ENCODE results near the gene SERPINI1. TPM values are rescaled to one million over a fixed set of nuclear protein-coding genes. Genes with fewer than 3 reads are reported as not detected.

SERPINI1 gene
- total RNA-seq, 1 donor from 2014 or later, result 1.9 TPM

GRCh38 chr3:167780214-167780883 is 44.8 kb downstream of the SERPINI1 start:
- Histone ChIP-seq H3K36me3 (ENCODE audit: control insufficient read depth, insufficient read depth, low read length) (no peaks in the 10 kb centered on the region), H3K27me3 (ENCODE audit: control insufficient read depth, insufficient read depth, low read length) (no peaks in the 10 kb centered on the region), H3K4me3 (ENCODE audit: low read depth, low read length) (no peak overlapping the region)
- no peak for TF ChIP-seq CTCF (IDR thresholded peaks at IDR 0.05; ENCODE audit: insufficient read depth, low read length, poor library complexity, severe bottlenecking)
- no peak for DNase-seq (ENCODE audit: low read depth)

GRCh38 chr3:167783781-167784180 is 48.3 kb downstream of the SERPINI1 start:
- no peak for DNase-seq (ENCODE audit: low read depth)
- TF ChIP-seq CTCF (IDR thresholded peaks at IDR 0.05; ENCODE audit: insufficient read depth, low read length, poor library complexity, severe bottlenecking), result no peak
- Histone ChIP-seq H3K27me3 (ENCODE audit: control insufficient read depth, insufficient read depth, low read length) (no peaks in the 10 kb centered on the region), H3K4me3 (ENCODE audit: low read depth, low read length) (no peak overlapping the region), H3K36me3 (ENCODE audit: control insufficient read depth, insufficient read depth, low read length) (no peaks in the 10 kb centered on the region)

- no peak for DNase-seq (ENCODE audit: low read depth)
- TF ChIP-seq CTCF (IDR thresholded peaks at IDR 0.05; ENCODE audit: insufficient read depth, low read length, poor library complexity, severe bottlenecking), result no peak
Observed at GRCh38 chr3:167785790-167786189, 50.3 kb downstream of the SERPINI1 start.

DNA sequence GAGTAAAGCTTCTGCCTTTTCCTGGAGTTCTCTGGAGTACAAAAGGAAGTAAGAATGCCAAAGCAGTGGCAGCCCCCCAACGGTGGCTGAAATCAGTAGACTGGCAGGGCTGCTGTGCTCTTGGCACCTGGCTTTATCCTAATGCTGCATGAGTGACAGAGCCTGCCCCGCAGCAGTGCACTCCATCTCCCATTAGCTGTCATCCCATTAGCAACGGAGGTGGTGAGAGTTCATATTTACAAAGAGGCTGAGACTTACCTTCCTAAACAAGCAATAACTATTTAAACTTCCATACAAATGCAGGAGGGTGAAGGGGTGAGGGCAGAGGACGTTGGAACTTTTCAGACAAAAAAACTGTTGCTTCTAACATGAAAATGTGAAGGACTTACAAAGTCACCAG is 51.9 kb downstream of the SERPINI1 start:
- Histone ChIP-seq H3K27me3 (ENCODE audit: control insufficient read depth, insufficient read depth, low read length) (no peaks in the 10 kb centered on the region), H3K36me3 (ENCODE audit: control insufficient read depth, insufficient read depth, low read length) (no peaks in the 10 kb centered on the region), H3K4me3 (ENCODE audit: low read depth, low read length) (no peak overlapping the region)
- DNase-seq (ENCODE audit: low read depth), result no peak
- no peak for TF ChIP-seq CTCF (IDR thresholded peaks at IDR 0.05; ENCODE audit: insufficient read depth, low read length, poor library complexity, severe bottlenecking)

More at GRCh38 chr3:167785790-167786189, 50.3 kb downstream of the SERPINI1 start:
- Histone ChIP-seq H3K36me3 (ENCODE audit: control insufficient read depth, insufficient read depth, low read length) (no peaks in the 10 kb centered on the region), H3K4me3 (ENCODE audit: low read depth, low read length) (no peak overlapping the region), H3K27me3 (ENCODE audit: control insufficient read depth, insufficient read depth, low read length) (no peaks in the 10 kb centered on the region)

- TF ChIP-seq CTCF (IDR thresholded peaks at IDR 0.05; ENCODE audit: insufficient read depth, low read length, poor library complexity, severe bottlenecking), result no peak
Observed at GRCh38 chr3:167798443-167798842, 62.9 kb downstream of the SERPINI1 start.

GRCh38 chr3:167808910-167809309 is 73.4 kb downstream of the SERPINI1 start:
- Histone ChIP-seq H3K4me3 (ENCODE audit: low read depth, low read length) (no peak overlapping the region), H3K27me3 (ENCODE audit: control insufficient read depth, insufficient read depth, low read length) (no peaks in the 10 kb centered on the region), H3K36me3 (ENCODE audit: control insufficient read depth, insufficient read depth, low read length) (no peaks in the 10 kb centered on the region)
- no peak for TF ChIP-seq CTCF (IDR thresholded peaks at IDR 0.05; ENCODE audit: insufficient read depth, low read length, poor library complexity, severe bottlenecking)
- no peak for DNase-seq (ENCODE audit: low read depth)

More at GRCh38 chr3:167798443-167798842, 62.9 kb downstream of the SERPINI1 start:
- Histone ChIP-seq H3K4me3 (ENCODE audit: low read depth, low read length) (no peak overlapping the region), H3K27me3 (ENCODE audit: control insufficient read depth, insufficient read depth, low read length) (no peaks in the 10 kb centered on the region), H3K36me3 (ENCODE audit: control insufficient read depth, insufficient read depth, low read length) (no peaks in the 10 kb centered on the region)
- DNase-seq (ENCODE audit: low read depth), result no peak

Data from kidney epithelial cell (primary cell).